Smooth muscle cell (in vitro differentiated cells): Measurements from ENCODE around the gene SRSF3. TPM values are rescaled to one million over a fixed set of nuclear protein-coding genes. Genes with fewer than 3 reads are reported as not detected.

Experiments
- DNase-seq: peaks from one replicate; lab custom pipeline; 2025; ENCODE audit not compliant: unreplicated experiment; lab: John Stamatoyannopoulos, UW
- H2AFZ ChIP-seq: fragments of 200-600 bp; sonication (generic); 2 replicates; pipeline ENCODE4 v1.6.0; 2016; ENCODE audit warnings: antibody characterized with exemption, low read depth, mild to moderate bottlenecking
- H3F3A ChIP-seq: fragments of 200-600 bp; sonication (generic); 2 replicates; pipeline ENCODE4 v1.6.0; 2017; ENCODE audit warnings: antibody characterized with exemption, low read depth
- H3K27ac ChIP-seq: fragments of 200-600 bp; sonication (generic); 2 replicates; pipeline ENCODE4 v1.5.1; 2016; ENCODE audit warnings: low read depth, mild to moderate bottlenecking
- H3K27me3 ChIP-seq: fragments of 200-600 bp; sonication (generic); 2 replicates; pipeline ENCODE4 v1.6.1; 2016; ENCODE audit warnings: low read depth, mild to moderate bottlenecking
- H3K36me3 ChIP-seq: fragments of 200-600 bp; sonication (generic); 2 replicates; pipeline ENCODE4 v1.5.1; 2016; ENCODE audit warnings: low read depth
- H3K4me1 ChIP-seq: fragments of 200-600 bp; sonication (generic); 2 replicates; pipeline ENCODE4 v1.5.1; 2016; ENCODE audit warnings: low read depth
- H3K4me2 ChIP-seq: fragments of 200-600 bp; sonication (generic); 2 replicates; pipeline ENCODE4 v1.6.0; 2016; ENCODE audit warnings: mild to moderate bottlenecking
- H3K4me3 ChIP-seq: fragments of 200-600 bp; sonication (generic); 2 replicates; pipeline ENCODE4 v1.5.1; 2016; ENCODE audit warnings: mild to moderate bottlenecking
- H3K79me2 ChIP-seq: fragments of 200-600 bp; sonication (generic); 2 replicates; pipeline ENCODE4 v1.6.0; 2016; ENCODE audit warnings: low read depth, mild to moderate bottlenecking
- H3K9ac ChIP-seq: fragments of 200-600 bp; sonication (generic); 2 replicates; pipeline ENCODE4 v1.6.0; 2016; ENCODE audit warnings: low read depth
- H3K9me3 ChIP-seq: fragments of 200-600 bp; sonication (generic); replicated peaks from 2 replicates; pipeline ENCODE4 v1.5.1; 2016; ENCODE audit warnings: low read depth
- H4K20me1 ChIP-seq: fragments of 200-600 bp; sonication (generic); 2 replicates; pipeline ENCODE4 v1.6.0; 2016; ENCODE audit warnings: low read depth
- WGBS: methylation state at CpG from one replicate; pipeline ENCODE4 v1.1.7; 2016; ENCODE audit warnings: low lambda C conversion rate; 5-methylcytosine and 5-hydroxymethylcytosine counted together
- polyA plus RNA-seq: library from polyadenylated mRNA; unstranded; fragments of >200 nt; fragmentation: Nextera tagmentation; extraction: Ambion mirVana; gene quantifications from 2 replicates; pipeline ENCODE4 v1.2.1, GENCODE V29; 2016
- total RNA-seq: library from RNA; depleted of rRNA; stranded (reverse); fragments of >200 nt; gene quantifications from 2 replicates; pipeline ENCODE4 v1.2.3, GENCODE V29; 2014
- TF ChIP-seq, protein P1 (sequence below): fragments of 200-600 bp; sonication (generic); IDR thresholded peaks from 2 replicates; pipeline ENCODE4 v1.5.1; 2017; ENCODE audit warnings: borderline replicate concordance, mild to moderate bottlenecking, antibody characterized with exemption; ENCODE audit not compliant: insufficient read depth, poor library complexity, severe bottlenecking

Gene SRSF3
- total and polyA plus RNA-seq, 2 experiments from 2014 or later, result 158 to 179 TPM

DNA sequence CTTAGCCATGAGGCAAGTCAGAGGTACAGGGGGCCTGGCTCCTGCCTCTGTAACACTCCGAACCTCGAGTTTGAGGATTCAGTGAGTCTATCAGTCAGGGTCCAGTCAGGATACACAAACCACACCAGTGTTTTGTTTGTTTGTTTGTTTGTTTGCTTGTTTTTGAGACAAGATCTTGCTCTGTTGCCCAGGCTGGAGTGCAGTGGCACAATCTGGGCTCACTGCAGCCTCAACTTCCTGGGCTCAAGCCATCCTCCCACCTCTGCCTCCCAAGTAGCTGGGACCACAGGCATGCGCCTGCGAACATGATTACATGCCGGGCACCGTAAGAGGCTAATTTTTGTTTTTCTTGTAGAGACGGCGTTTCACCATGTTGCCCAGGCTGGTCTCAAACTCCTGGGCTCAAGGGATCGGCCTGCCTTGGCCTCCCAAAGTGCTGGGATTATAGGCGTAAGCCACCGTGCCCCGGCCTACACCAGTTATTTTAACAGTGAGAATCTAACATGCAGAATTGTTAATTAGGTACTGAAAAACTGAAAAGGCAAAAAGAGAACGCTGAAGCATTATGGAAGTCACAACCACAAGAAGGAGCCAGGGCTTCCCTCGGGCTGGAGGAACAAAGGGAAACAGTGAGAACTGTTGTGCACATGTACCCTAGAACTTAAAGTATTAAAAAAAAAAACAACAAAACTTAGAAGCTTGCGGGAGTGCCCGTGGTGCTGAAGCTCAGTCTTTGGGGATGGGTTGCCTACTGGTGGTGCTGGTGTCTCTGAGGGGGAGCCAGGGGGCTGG is 40.4 kb downstream of the SRSF3 start:
- Histone ChIP-seq H3F3A (peaks cover 7% of the 10 kb centered on the region), H3K27me3 (no peaks in the 10 kb centered on the region), H3K4me3 (no peak overlapping the region), H3K4me1 (peaks cover 7% of the 10 kb centered on the region), H2AFZ (no peak overlapping the region), H3K9me3 (no peaks in the 10 kb centered on the region), H3K79me2 (no peaks in the 10 kb centered on the region), H4K20me1 (no peaks in the 10 kb centered on the region), H3K36me3 (no peaks in the 10 kb centered on the region), H3K27ac (peak overlapping the region; percentile 73), H3K9ac (no peak overlapping the region), H3K4me2 (peak overlapping the region; percentile 50)
- no peak for DNase-seq
- 54% methylated on average over 16 of the region's 16 CpGs for WGBS
- TF ChIP-seq, protein P1, sequence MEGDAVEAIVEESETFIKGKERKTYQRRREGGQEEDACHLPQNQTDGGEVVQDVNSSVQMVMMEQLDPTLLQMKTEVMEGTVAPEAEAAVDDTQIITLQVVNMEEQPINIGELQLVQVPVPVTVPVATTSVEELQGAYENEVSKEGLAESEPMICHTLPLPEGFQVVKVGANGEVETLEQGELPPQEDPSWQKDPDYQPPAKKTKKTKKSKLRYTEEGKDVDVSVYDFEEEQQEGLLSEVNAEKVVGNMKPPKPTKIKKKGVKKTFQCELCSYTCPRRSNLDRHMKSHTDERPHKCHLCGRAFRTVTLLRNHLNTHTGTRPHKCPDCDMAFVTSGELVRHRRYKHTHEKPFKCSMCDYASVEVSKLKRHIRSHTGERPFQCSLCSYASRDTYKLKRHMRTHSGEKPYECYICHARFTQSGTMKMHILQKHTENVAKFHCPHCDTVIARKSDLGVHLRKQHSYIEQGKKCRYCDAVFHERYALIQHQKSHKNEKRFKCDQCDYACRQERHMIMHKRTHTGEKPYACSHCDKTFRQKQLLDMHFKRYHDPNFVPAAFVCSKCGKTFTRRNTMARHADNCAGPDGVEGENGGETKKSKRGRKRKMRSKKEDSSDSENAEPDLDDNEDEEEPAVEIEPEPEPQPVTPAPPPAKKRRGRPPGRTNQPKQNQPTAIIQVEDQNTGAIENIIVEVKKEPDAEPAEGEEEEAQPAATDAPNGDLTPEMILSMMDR, result no peak

DNA sequence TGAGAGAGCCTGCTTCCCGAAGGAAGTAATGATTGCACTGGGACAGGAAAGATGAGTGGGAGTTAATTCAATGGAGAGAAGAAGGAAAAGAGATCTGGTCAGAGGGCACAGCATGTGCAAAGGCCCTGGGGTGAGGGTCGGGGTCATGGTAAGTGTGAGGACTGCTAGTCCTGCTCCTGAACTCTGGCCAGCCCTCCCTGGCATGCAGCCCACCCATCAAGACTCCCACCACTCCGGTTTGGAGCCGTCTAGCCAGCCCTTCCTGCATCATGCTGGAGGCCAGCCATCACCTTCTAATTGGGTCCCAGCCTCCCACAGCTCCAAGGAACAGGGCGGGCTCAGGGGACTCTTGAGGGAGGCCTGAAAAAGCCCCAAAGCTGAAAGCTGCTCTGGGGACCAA is 42.1 kb downstream of the SRSF3 start:
- Histone ChIP-seq H3K27ac (no peak overlapping the region), H3K79me2 (no peaks in the 10 kb centered on the region), H4K20me1 (no peaks in the 10 kb centered on the region), H3K9me3 (no peaks in the 10 kb centered on the region), H3K4me3 (no peak overlapping the region), H3K9ac (no peak overlapping the region), H3F3A (peaks cover 7% of the 10 kb centered on the region), H3K36me3 (no peaks in the 10 kb centered on the region), H3K4me1 (peaks cover 7% of the 10 kb centered on the region), H3K27me3 (no peaks in the 10 kb centered on the region), H2AFZ (no peak overlapping the region), H3K4me2 (no peak overlapping the region)
- 91% methylated on average over 5 of the region's 5 CpGs for WGBS
- no peak for DNase-seq
- TF ChIP-seq, protein P1, result no peak

DNA sequence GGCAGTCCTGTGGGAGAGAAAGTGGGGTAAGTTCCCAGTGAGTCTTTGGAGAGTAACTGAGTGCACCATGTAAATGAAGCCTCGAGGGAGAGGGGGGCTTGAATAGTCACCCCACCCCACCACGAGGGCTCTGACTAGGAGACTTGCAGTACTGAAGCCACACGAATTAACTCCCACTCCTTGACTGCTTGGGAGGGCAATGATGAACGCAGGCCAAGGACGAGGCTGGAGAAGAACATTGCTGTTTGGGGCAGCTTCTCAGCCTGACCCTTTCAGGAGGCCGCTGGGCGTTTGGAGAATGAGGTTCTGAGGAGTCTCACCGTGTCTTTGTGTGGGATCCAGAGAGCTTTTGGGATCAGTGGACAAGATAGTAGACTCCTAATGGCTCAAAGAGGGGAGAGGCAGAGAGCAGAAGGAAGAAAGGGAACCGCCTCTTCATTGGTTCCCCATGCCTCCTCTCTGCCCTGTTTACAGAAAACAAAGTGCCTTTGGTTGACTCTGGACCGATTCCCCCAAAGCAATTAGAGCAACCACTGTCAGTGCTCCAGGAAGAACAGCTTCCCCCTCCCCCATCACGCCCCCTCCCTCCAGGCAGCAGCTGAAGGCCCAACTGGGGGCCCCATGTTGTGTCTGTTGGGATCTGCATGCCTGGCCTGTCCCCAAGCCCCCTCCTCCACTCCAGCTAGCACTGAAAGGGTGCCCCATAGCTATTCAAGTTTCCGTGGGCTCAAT is 42.7 kb downstream of the SRSF3 start:
- 69% methylated on average over 12 of the region's 12 CpGs for WGBS
- Histone ChIP-seq H3K4me2 (no peak overlapping the region), H3K27me3 (no peaks in the 10 kb centered on the region), H3K9ac (no peak overlapping the region), H3K4me3 (no peak overlapping the region), H3K79me2 (no peaks in the 10 kb centered on the region), H3K4me1 (peaks cover 7% of the 10 kb centered on the region), H3F3A (peaks cover 7% of the 10 kb centered on the region), H3K27ac (no peak overlapping the region), H2AFZ (no peak overlapping the region), H4K20me1 (no peaks in the 10 kb centered on the region), H3K9me3 (no peaks in the 10 kb centered on the region), H3K36me3 (no peaks in the 10 kb centered on the region)
- TF ChIP-seq, protein P1, result no peak
- DNase-seq, result no peak
